ENCODE measurements around the gene NUPR1.
"Not testable (repeated sequence)": the region's sequence is repeated elsewhere in the genome, so short reads cannot be mapped to it uniquely, and the experiment has no call there.

NUPR1 gene

DNA sequence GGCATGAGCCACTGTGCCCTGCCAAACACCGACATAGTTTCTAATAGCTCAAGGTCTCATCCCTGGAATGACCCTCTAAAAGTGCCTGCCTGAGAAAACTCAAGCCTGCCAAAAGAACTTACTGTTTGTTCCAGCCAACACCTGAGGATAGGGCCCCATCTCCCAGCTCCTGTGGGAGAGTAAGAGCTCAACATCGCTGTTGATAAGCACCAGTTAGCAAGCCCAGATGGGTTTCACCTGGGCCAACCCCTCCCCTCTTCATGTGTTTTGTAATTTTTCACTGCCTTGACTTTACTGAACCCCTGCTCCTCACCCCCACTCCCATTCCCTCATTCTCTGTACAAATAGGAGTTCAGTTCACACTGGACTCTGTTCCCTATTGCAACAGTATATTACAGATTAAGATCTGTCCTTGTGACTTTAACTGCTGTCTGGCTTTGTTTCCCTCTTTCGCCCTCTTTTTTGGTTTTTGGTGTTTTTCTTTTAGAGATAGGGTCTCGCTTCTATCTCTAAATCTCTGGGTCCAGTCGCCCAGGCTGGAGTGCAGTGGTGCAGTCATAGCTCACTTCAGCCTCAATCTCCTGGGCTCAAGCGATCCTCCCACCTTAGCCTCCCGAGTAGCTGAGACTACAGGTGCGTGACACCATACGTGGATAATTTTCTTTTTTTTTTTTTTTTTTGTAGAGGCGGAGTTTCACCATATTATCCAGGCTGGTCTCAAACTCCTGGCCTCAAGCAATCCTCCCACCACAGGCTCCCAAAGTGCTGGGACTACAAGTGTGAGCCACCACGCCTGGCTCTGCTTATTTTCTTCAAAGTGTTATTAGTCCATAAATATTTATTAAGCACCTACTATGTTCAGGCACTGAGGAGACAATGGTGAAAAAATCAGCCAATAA, 12.3 kb downstream of the NUPR1 start:
- FAIRE-seq, result no peak

DNA sequence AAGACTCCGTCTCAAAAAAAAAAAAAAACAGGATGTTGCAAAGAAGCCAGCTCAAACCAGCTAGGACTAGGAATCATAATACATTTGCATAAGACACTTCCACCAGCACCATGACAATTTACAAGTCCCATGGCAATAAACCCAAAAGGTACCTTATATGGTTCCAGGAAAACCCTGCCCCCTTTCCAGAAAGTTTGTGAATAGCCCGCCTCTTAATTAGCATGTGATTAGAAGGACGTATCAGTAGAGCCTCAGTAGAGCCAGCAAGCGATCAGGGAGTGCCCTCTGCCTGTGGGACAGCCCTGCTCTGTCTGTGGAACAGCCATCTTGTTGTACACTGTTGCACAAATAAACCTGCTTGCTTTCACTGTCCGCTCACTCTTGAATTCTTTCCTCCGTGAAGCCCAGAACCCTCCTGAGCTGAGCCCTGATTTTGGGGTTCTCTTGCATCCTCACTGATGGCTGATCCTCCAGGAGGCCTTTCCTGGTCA, 14.0 kb downstream of the NUPR1 start:
- FAIRE-seq, result no peak

DNA sequence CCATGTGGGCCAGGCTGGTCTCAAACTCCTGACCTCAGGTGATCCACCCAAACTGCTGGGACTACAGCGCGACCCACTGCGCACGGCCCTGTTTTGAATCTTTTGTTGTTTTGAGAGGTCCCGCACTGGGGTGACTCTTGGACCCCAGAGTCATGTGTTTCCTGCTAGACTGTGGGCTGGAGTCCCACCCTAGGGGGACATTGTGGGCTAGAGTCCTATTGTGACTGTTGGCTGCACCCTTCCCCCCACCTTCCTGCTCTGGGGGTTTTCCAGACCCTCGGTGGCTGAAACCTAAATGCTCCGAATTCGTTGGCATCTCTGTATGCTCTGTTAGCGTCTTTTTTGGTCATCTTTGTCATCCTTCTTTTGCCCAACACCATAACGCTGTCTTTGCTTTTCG, 16.0 kb downstream of the NUPR1 start:
- FAIRE-seq, result no peak

DNA sequence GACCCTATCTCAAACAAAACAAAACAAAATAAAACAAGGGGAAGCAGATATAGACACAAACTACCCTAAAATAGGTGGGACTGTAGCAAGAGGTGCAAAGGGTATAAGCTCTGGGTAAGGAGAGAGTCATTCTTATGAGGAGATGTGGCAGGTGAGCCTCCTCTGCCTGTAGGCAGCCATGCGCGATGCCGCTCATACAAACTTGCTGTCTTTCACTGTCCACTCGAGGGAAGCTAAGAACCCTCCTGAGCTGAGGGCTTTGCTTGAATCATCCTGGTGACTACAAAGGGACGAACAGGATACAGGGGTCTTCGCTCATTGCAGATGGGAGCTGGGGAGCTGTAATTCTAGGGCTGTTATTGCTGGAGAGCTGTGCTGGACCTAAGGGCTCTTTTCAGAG, 17.3 kb downstream of the NUPR1 start:
- no peak for FAIRE-seq

DNA sequence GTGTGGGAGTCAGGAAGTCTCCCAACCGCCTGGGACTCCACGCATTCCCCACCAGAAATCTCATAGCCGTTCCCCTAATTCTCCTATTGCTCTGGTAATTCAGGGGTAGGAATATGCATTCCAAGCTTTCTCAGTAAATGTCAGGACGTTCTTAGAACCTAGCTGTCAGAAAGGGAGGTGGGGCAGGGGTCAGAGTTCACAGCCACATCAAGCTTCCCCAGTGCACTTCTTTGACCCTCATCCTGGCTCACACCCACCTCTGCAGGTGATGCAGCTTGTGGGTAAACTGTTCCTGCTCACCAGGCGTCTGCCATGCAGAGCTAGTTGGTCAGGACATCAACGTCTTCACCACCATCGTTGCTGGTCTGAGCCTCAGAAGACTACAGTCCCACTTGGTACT, 18.1 kb downstream of the NUPR1 start:
- FAIRE-seq, result no peak

DNA sequence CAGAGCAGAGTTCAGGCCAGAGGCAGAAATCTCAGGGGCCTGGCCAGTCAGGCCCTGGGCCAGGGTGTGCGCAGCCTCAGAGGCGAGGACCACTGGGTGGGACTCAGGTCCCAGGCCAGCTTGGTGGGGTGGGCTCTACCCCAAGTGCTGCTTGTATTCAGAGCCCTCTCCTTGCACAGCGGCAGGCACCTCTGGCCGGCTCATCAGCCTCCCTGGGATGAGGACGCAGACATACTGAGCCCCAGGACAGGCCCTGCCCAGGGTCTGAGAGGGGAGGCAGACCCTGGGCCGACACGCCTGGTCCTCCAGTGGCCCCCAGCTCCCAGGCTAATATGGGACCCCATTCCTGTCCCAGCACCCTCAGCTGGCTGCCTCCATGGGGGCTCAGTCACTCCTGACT, 24.5 kb downstream of the NUPR1 start:
- FAIRE-seq, result no peak

DNA sequence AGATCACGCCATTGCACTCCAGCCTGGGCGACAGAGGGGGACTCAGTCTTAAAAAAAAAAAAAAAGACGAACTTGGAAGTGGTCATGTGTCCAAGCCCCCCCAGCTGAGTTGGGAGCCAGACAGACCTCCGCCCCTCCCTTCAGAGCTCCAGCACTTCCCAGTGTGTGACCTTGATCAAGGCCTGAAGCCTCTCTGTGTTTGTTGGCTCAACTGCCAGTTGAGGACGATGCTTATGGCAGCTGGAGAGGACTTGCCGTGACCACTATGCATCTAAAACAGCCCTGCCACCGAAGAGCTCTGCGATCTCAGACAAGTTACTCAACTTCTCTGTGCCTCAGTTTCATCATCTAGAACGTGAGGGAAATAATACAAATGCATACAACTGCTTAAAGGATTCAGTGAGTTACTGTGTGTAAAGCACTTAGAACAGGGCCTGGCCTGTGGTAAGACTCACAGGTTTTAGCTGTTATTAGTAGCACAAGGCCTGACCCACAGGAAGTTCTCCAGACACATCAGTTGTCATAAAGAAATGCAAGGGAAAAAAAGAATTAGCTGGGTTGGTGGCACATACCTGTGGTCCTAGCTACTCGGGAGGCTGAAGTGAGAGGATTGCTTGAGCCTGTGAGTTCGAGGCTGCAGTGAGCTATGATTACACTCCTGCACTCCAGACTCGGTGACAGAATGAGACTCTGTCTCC, 25.1 kb downstream of the NUPR1 start:
- no peak for FAIRE-seq

DNA sequence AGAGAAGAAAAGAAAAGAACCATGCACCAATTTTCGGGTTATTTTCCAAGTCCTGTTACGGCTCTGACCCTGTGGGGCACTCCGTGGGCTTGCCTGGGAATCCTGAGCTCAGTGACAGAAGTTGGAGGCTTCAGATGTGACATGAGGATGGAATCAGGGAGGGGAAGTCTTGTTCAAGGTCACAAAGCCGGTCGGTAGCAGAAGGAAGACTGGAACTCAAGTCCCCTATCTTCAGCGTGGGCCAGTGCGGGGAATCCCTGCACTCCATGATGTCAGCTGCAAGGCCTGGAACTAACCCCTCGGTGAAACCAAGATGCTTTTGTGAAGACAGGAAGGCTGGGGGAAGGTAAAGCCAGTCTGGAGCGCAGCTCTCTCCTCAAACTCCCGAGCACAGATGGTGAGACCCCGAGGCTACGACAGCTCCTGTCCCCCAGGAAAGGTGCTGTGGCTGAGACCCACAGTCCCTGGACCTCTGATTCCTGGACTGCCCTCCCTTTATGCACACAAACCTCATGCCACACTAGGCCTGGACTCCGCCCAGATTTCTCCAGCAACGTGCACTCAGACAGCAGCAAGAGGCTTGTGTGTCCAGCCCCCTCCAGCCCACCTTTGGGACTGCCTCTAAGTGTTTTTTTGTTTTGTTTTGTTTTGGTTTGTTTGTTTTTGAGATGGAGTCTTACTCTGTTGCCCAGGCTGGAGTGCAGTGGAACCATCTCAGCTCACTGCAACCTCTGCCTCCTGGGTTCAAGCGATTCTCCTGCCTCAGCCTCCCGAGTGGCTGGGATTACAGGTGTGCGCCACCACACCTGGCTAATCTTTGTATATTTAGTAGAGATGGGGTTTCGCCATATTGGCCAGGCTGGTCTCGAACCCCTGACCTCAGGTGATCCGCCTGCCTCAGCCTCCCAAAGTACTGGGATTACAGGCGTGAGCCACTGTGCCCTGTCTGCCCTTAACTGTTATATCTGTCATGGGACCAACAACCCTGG, 26.7 kb downstream of the NUPR1 start:
- no peak for FAIRE-seq

DNA sequence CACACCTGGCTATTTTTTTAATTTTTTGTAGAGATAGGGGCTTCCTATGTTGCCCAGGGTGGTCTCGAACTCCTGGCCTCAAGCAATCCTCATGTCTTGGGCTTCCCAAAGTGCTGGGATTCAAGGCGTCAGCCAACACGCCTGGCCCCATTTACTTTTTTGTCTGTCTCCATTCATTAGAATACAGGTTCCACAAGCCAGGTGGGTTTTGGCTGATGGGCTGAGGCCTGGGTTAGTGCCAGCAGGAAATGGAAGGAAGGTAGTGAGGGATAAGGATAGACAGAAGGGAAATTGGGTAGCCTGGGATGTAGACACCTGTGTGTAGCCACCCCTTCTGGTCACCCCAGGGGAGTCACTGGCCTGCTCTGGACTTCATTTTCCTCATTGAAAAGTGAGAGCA, 27.7 kb downstream of the NUPR1 start:
- FAIRE-seq, result no peak

DNA sequence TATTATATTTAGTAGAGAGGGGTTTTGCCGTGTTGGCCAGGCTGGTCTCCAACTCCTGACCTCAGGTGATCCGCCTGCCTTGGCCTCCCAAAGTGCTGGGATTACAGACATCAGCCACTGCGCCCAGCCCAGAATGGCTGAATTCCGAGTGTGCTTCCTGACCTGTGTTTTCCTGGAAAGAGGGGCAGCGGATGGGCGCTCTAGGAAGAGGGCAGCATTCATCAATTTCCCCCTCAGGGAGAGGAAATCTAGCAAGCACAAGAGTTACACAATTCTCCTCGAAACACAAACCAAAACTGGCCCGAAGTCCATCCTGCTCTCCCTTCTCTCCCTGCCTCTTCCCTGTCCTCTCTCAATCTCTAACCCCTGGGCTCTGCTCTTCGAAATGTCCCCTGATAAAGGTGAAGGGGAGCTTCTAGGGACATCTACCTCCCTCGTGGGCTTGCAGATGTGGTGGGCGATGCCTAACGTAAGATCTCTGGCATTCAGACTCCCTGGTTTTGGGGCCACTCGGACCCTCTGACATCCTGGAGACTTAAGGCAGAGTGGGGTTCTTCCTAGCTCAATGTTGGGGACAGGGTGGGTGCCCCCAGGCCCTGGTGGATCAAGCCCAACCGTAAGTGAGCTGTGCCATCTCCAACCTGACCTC, 33.2 kb downstream of the NUPR1 start:
- FAIRE-seq, result no peak

DNA sequence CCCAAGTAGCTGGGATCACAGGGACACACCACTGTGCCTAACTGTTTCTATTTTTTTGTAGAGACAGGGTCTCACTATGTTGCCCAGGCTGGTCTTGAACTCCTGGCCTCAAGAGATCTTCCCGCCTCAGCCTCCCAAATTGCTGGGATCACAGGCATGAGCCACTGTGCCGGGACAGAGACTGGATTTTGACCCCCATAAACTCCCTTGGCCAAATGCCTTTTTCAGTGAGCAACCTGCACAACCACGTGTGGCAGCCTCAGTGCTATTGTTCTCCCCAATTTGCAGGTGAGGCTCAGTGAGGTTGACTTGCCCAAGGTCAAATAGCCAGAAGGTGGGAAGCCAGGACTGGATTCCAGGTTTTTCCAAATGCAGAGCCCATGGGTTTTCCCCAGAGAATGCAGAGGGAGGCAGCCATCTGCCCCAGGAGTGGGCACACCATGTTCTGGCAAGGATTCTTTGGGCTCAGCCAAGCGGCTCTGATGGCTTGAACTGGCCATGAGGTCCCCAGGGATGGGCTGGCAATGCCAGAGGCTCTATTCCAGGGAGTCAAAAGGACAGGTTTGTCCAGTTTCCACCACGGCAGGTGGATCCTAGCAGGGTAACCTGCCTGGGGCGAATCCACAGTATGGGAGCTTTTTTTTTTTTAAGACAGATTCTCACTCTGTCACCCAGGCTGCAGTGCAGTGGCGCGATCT, 33.9 kb downstream of the NUPR1 start:
- FAIRE-seq, result no peak

DNA sequence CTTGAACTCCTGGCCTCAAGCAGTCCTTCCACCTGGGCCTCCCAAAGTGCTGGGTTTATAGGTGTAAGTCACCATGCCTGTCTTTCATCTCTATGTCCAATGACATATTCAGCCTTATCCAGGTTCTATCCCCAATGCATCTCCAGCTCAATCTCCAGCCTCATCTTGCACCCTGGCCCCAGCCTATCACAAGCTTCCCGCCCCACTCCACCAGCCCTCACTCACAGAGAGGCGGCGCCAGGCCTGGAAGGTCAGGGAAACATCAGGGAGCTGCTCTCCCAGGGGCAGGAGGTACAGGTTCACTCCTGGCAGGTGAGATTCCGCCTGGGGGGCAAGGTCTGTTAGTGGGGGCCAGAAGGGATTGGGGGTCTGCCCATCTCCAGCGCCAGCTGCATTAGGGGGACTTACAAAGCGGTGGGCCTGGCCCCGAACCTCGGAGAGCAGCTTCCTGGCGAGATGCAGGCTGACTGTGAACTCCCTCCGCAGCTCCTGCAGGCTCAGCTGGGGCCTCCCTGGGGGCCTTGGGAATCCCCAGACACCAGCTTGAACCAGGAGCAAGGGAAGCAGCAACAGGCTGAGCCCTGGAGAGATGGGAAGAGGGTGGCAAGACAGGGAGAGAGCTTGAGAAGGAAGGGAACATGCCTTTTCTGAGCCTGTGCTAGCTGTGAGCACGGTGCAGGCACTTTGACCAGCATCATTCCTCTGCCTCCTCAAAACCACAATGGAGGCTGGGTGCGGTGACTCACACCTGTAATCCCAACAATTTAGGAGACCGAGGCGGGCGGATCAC, 35.1 kb downstream of the NUPR1 start:
- no peak for FAIRE-seq

DNA sequence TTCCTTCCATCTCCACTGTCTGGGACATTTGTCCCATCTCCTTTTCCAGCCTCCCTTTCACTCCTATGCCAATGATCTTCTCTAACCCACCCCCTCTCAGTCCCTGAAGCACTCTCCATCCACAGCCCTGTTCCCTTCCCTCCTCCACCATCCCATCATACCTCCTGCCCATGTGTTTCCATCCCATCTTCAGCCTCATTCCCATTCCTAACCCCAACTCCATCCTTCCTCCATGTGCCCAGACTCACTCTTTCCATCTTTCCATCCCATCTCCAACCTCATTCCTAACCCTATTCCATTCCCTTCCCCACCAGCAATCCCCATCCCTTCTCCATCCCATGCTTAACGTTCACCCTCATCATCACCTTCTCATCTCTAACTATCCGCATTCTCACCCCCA, 36.5 kb downstream of the NUPR1 start:
- no peak for FAIRE-seq

DNA sequence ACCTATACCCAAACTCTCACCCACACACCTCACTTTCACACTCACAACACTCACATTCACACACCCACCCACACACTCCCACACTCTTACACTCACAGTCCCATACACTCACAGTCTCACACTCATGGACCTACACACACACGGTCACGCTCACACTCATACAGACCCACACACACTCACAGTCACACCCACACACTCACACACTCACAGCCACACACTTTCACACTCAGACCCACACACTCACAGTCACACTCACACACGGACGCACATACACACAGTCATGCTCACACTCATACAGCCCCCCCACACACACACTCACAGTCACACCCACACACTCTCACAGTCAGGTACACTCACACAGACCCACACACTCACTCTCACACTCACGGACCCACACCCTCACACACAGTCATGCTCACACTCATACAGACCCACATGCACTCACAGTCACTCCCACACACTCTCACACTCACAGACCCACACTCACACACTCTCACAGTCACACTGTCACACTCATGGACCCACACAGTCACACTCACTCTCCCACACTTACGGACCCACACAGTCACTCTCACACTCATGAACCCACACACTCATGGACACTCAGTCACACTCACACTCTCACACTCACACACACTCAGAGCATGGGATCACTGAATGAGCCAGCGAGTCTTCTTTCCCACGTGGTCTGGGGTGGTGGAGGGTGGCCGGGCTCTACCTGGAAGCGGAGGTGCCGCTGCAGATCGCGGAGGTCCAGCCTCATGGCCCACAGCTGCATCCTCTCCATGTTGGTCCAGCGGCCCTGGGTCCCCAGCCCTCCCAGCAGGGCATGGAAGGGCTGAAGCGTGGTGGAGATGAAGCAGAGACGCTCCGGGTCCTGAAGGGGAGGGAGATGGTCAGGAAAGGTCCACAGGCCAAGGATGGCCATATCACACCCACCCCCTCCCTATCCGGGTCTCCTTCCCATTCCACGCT, 37.2 kb downstream of the NUPR1 start:
- FAIRE-seq, result no peak

DNA sequence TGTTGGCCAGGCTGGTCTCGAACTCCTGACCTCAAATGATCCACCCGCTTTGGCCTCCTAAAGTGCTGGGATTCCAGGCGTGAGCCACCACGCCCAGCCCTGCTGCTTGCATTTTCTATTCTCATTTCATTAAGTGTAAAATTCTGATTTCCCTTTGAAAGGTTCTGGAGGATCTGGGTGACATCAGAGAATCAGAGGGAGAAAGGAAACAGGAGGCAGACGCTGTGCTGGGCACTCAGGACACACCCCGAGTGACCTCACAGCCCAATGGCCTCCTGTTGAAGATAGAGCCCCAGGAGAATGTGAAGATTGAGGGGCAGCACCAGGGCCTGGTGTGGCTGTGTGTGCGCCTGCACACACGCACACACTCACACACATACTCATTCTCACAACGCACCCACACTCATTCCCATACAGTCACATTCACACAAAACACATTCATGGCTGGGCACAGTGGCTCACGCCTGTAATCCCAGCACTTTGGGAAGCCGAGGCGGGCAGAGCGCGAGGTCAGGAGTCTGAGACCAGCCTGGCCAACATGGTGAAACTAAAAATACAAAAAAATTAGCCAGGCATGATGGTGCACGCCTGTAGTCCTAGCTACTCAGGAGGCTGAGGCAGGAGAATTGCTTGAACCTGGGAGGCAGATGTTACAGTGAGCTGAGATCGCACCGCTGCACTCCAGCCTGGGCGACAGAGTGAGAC, 38.1 kb downstream of the NUPR1 start:
- not testable (repeated sequence) for FAIRE-seq

DNA sequence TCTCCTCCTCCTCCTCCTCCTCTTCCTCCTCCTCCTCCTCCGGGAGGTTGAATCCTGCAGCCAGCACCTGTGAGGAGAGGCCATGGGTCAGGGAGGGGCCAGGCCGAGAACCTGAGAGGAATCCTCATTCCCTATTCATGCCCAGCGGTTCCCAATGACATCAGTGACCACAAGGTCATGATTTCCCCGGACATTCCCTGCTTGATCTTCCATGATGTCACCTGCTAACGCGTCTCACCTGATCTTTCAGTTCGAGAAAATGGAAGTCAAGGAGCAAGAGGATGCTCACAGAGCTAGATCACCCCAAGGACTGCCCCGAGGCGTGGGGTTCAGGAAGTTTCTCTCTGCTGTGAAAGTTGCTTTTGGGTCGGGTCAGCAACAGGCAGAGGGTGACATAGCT, 38.9 kb downstream of the NUPR1 start:
- FAIRE-seq, result no peak

DNA sequence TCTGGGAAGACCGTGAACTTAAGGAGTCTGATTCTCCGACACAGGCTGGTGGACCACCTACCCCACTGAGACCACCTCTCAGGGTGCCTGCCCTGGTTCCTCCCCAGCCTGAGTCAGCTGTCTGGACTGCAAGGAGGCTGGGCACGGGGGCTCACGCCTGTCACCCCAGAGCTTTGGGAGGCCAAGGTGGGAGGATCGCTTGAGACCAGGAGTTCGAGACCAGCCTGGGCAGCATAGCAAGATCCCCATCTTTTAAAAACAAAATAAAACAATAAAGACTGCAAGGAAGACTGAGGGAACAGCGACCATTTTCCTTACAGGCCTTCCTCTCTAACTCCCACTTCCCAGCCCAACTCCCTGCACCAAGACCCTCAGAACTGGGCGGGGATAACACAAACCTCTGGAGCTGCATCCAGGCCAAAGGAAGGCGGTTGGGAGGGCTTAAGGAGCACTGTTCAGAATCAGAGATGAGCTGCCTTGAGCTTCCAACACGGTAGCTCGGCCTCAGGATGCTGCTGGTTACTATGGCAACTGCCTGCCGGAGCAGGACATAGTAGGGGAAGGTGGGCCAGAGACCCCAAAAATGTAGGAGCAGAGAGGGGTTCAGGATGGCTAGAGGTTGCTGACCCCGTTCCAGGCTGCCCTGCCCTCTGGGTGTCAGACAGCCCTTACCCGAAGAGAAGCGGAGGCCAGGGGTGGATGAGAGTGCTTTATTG, 40.0 kb downstream of the NUPR1 start:
- FAIRE-seq, result no peak

DNA sequence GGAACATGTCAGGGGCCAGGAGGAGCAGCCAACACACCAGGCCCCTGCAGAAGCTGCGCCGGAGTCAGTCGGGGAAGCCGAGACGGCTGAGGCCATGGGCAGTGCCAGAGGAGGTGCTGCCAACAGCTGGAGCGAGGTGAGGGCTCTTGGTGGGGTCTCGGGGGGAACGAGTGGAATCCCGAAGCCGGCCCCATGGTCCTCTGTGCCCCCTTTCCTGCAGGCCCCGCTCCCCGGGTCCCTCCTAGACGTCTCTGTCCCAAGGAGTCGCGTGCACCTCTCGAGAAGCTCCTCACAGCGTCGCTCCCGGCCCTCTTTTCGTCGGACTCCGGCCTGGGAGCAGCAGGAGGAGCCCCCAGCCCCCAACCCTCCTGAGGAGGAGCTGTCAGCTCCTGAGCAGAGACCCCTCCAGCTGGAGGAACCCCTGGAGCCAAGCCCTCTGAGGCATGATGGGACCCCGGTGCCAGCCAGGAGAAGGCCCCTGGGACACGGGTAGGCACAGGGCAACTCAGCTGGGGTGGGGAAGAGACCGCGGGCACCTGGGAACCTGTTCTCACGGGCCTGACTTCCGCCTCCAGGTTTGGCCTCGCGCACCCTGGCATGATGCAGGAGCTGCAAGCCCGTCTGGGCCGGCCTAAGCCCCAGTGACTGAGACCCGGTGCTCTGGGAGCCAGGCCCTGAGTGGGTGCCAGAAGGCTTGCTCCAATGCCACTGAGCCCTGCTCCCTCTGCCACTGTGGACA, 40.7 kb downstream of the NUPR1 start:
- FAIRE-seq, result no peak
